Endodermal cell (in vitro differentiated cells): ENCODE measurements around the gene ZBTB7A. TPM values are rescaled to one million over a fixed set of nuclear protein-coding genes. Genes with fewer than 3 reads are reported as not detected.
A peak's percentile ranks its signal among the peaks of the same experiment; 100 is the strongest.

Source experiments
- DNase-seq: peaks from one replicate; pipeline ENCODE4 v3.0.0-alpha.2; 2017
- H3K27ac ChIP-seq: 2 replicates; pipeline ENCODE4 v1.5.1; 2013; ENCODE audit warnings: mild to moderate bottlenecking, low read depth, low read length, moderate library complexity
- H3K27me3 ChIP-seq: 2 replicates; pipeline ENCODE4 v1.6.1; 2013; ENCODE audit warnings: mild to moderate bottlenecking, low read length, moderate library complexity; ENCODE audit not compliant: insufficient read depth, control insufficient read depth, poor library complexity, severe bottlenecking
- H3K36me3 ChIP-seq: 2 replicates; pipeline ENCODE4 v1.7.0; 2013; ENCODE audit warnings: mild to moderate bottlenecking, low read length, moderate library complexity; ENCODE audit not compliant: control insufficient read depth, insufficient read depth
- H3K4me1 ChIP-seq: one replicate; pipeline ENCODE4 v1.7.0; 2013; ENCODE audit warnings: low read length; ENCODE audit not compliant: control insufficient read depth, insufficient read depth
- H3K4me3 ChIP-seq: 2 replicates; pipeline ENCODE4 v1.5.1; 2013; ENCODE audit warnings: mild to moderate bottlenecking, low read length, moderate library complexity
- H3K9ac ChIP-seq: 2 replicates; pipeline ENCODE4 v1.6.1; 2013; ENCODE audit warnings: mild to moderate bottlenecking, low read length, moderate library complexity; ENCODE audit not compliant: poor library complexity, severe bottlenecking; ENCODE audit errors: extremely low read depth
- H3K9me3 ChIP-seq: 2 replicates; pipeline ENCODE4 v1.6.1; 2013; ENCODE audit warnings: mild to moderate bottlenecking, low read length, moderate library complexity; ENCODE audit not compliant: control insufficient read depth
- H3K27ac Mint-ChIP-seq: 2 replicates; pipeline ENCODE4 v1.8.0; 2020; ENCODE audit warnings: mixed read lengths
- H3K27me3 Mint-ChIP-seq: 2 replicates; pipeline ENCODE4 v1.8.0; 2021; ENCODE audit warnings: mild to moderate bottlenecking, mixed read lengths; ENCODE audit not compliant: insufficient read depth
- H3K36me3 Mint-ChIP-seq: 2 replicates; pipeline ENCODE4 v1.8.0; 2020; ENCODE audit warnings: low read depth, mixed read lengths
- H3K4me1 Mint-ChIP-seq: 2 replicates; pipeline ENCODE4 v1.8.0; 2020; ENCODE audit warnings: mixed read lengths
- H3K4me3 Mint-ChIP-seq: 2 replicates; pipeline ENCODE4 v1.8.0; 2020; ENCODE audit warnings: mild to moderate bottlenecking, moderate library complexity, mixed read lengths
- H3K9me3 Mint-ChIP-seq: 2 replicates; pipeline ENCODE4 v1.8.0; 2020; ENCODE audit warnings: mild to moderate bottlenecking, mixed read lengths
- WGBS, 2 experiments: methylation state at CpG; one replicate each; pipeline versions ENCODE4 v1.1.5 to v1.1.7; 2013; ENCODE audit warnings: missing lambda C conversion rate in 2 of 2, mixed read lengths in 1 of 2; ENCODE audit not compliant: insufficient coverage in 1 of 2, insufficient read length in 1 of 2; 5-methylcytosine and 5-hydroxymethylcytosine counted together
- total RNA-seq, 2 donors: library from RNA; stranded (reverse); fragmentation: NEBNext Ultra II Directional in 1 of 2; extraction: Animal tissue kit (Norgen Biotek cat#: 25700) in 1 of 2; gene quantifications; 2 replicates in 1 of 2; 3 replicates in 1 of 2; pipeline ENCODE4 v1.2.1, GENCODE V29; 2021
- TF ChIP-seq, protein P1 (sequence below): fragments of 200-600 bp; sonication (generic); conservative IDR thresholded peaks from 2 replicates; pipeline ENCODE4 v1.5.0; 2021; ENCODE audit warnings: antibody characterized with exemption, mild to moderate bottlenecking

Gene ZBTB7A
- total RNA-seq, 2 donors from 2014 or later, result 19.2 to 22.1 TPM

DNA sequence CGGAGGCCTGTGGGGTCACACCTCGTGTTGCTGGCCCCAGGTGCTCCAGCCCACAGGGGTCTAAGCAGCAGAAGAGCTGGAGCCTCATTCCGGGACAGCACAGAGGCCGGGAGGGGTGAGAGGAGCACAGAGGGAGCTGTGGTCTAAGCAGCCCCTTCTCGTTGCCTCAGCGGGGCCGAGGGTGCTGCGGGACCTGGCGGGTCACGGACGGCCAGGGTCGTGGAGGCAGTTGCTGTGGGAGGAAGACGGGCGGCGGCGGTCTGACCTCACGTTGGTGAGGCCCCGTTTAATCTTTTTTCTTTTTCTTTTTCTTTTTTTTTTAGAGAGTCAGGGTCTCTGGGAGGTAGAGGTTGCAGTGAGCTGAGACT is 37.5 kb downstream of the ZBTB7A start:
- H3K36me3 ChIP-seq, result peaks cover 17% of the 10 kb centered on the region
- no peak overlapping the region for H3K27ac ChIP-seq
- TF ChIP-seq, protein P1, sequence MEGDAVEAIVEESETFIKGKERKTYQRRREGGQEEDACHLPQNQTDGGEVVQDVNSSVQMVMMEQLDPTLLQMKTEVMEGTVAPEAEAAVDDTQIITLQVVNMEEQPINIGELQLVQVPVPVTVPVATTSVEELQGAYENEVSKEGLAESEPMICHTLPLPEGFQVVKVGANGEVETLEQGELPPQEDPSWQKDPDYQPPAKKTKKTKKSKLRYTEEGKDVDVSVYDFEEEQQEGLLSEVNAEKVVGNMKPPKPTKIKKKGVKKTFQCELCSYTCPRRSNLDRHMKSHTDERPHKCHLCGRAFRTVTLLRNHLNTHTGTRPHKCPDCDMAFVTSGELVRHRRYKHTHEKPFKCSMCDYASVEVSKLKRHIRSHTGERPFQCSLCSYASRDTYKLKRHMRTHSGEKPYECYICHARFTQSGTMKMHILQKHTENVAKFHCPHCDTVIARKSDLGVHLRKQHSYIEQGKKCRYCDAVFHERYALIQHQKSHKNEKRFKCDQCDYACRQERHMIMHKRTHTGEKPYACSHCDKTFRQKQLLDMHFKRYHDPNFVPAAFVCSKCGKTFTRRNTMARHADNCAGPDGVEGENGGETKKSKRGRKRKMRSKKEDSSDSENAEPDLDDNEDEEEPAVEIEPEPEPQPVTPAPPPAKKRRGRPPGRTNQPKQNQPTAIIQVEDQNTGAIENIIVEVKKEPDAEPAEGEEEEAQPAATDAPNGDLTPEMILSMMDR, result no peak
- Mint-ChIP-seq H3K4me1 (no peaks in the 10 kb centered on the region), H3K4me3 (no peak overlapping the region), H3K36me3 (peaks cover 47% of the 10 kb centered on the region), H3K27ac (no peak overlapping the region), H3K27me3 (no peaks in the 10 kb centered on the region), H3K9me3 (no peaks in the 10 kb centered on the region)
- no peaks in the 10 kb centered on the region for H3K4me1 ChIP-seq
- 95 to 96% methylated on average over 16 of the region's 18 CpGs for WGBS, 2 experiments
- H3K9me3 ChIP-seq, result no peaks in the 10 kb centered on the region
- H3K27me3 ChIP-seq, result no peaks in the 10 kb centered on the region
- no peak overlapping the region for H3K9ac ChIP-seq
- no peak for DNase-seq
- H3K4me3 ChIP-seq, result no peak overlapping the region

DNA sequence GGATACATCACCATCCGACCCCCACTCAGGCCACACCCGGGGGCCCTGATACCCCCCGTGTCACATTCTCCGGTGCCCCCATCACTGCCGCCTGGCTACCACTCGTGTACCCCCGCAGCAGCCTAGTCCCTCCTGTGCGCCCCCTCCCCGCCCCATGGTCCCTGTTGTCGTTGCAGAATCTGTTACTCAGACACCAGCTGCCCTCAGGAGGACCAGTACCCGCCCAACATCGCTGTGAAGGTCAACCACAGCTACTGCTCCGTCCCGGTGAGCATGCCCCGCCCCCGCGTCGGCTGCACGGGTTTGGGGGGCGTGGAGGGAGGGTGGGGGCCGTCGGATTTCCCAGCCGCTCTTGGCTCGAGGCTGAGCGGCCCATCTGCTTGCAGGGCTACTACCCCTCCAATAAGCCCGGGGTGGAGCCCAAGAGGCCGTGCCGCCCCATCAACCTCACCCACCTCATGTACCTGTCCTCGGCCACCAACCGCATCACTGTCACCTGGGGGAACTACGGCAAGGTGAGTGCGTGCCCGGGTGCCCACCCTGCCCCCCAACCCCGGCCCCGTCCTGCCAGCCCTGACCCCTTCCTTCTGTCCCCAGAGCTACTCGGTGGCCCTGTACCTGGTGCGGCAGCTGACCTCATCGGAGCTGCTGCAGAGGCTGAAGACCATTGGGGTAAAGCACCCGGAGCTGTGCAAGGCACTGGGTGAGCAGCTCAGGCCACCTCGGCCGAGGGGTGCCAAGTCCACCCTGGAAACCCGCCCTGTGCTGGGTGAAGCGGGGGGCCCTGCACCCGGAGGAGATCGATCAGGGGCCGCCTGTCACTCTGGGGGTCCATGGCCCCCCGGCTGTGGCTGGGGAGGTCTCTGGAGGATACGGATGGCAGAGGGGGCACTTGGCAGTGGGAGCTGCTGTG is 38.1 kb downstream of the ZBTB7A start:
- no peaks in the 10 kb centered on the region for H3K4me1 Mint-ChIP-seq
- 97 to 98% methylated on average over 8 to 48 of the region's 48 CpGs for WGBS, 2 experiments

DNA sequence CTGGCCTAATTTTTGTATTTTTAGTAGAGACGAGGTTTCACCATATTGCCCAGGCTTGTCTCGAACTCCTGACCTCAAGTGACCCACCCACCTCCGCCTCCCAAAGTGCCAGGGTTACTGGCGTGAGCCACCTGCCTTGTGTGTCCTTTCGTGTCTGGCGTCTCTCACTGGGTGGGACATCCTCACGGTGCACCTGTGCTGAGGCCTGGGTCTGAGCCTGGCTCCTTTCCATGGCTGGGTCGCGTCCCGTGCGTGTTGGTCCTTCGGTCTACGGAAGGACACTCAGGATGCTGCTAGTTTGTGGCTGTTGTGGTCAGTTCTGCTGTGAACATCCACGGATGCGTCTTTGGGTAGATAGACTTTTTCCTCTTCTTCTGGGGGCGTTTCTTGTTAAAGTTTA is 39.6 kb downstream of the ZBTB7A start:
- Mint-ChIP-seq H3K27ac (peak overlapping the region; percentile 58), H3K4me1 (no peaks in the 10 kb centered on the region), H3K36me3 (peaks cover 55% of the 10 kb centered on the region), H3K27me3 (no peaks in the 10 kb centered on the region), H3K9me3 (peaks cover under 1% of the 10 kb centered on the region), H3K4me3 (no peak overlapping the region)
- DNase-seq, result no peak
- Histone ChIP-seq H3K27ac (no peak overlapping the region), H3K36me3 (peaks cover 22% of the 10 kb centered on the region), H3K4me1 (no peaks in the 10 kb centered on the region), H3K9ac (no peak overlapping the region), H3K9me3 (peaks cover 1% of the 10 kb centered on the region), H3K4me3 (no peak overlapping the region), H3K27me3 (no peaks in the 10 kb centered on the region)
- WGBS, 2 experiments, result 94 to 97% methylated on average over 12 to 16 of the region's 16 CpGs
- TF ChIP-seq, protein P1, result no peak

More for the DNA sequence above, 38.1 kb downstream of the ZBTB7A start:
- Mint-ChIP-seq H3K27me3 (no peaks in the 10 kb centered on the region), H3K27ac (no peak overlapping the region), H3K4me3 (no peak overlapping the region), H3K9me3 (no peaks in the 10 kb centered on the region), H3K36me3 (peaks cover 51% of the 10 kb centered on the region)
- Histone ChIP-seq H3K36me3 (peaks cover 18% of the 10 kb centered on the region), H3K9ac (no peak overlapping the region), H3K27me3 (no peaks in the 10 kb centered on the region), H3K27ac (no peak overlapping the region), H3K4me3 (no peak overlapping the region), H3K9me3 (no peaks in the 10 kb centered on the region), H3K4me1 (no peaks in the 10 kb centered on the region)
- no peak for DNase-seq
- TF ChIP-seq, protein P1, result no peak
